EL (cell line): ENCODE results near the gene APPBP2.

Experiments
- DNase-seq: peaks from one replicate; pipeline ENCODE4 v3.0.0-alpha.2; 2016

Gene APPBP2

DNA sequence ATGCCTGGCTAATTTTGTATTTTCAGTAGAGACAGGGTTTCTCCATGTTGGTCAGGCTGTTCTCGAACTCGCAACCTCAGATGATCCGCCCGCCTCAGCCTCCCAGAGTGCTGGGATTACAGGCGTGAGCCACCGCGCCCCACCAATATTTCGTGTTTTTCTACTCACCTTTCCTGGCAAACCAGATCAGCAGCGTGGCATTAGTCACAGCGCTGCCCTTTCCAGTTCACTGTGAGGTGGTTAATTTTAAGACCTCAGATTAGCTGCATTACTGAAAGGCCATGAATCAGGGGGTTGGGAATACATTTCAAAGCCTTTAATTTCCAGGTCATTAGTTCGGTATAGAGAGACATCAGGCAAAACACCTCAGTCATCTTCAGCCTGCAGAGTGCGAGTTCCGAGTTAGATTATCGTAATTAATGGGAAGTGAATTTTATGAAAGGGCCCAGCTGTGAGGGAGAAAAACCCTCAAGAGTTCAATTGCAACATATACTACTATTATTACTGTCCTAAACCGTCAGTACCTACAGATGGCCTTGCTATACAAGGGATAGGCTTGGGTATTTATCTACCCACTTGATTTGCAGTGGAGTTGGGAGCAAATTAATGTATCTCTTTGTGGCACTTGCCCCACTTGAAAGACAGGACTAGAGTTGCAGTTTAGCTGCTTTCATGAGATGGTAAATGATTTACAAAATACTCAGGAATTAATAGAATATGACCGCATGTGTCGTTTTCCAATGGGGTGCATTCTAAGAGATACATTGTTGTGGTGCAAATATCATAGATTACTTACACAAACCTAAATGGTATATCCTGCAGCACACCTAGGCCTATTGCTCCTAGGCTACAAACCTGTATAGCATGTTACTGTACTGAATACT is 132.0 kb downstream of the APPBP2 start:
- DNase-seq = no peak
